Measurements from ENCODE around the gene SUN2.

Gene SUN2

GRCh38 chr22:38713921-38714320, 41.9 kb downstream of the SUN2 start:
- DNase-seq: no peak

- DNase-seq: no peak
Observed at GRCh38 chr22:38712486-38713207, 43.2 kb downstream of the SUN2 start.

GRCh38 chr22:38710866-38711265, 44.9 kb downstream of the SUN2 start:
- DNase-seq: no peak

- no peak for DNase-seq
Observed at GRCh38 chr22:38710351-38710750, 45.4 kb downstream of the SUN2 start.

GRCh38 chr22:38709306-38709705, 46.5 kb downstream of the SUN2 start:
- DNase-seq: no peak

GRCh38 chr22:38707984-38708383, 47.8 kb downstream of the SUN2 start:
- no peak for DNase-seq

- DNase-seq: no peak
Observed at GRCh38 chr22:38707346-38707745, 48.5 kb downstream of the SUN2 start.

- DNase-seq: no peak
Observed at GRCh38 chr22:38706901-38707195, 49.0 kb downstream of the SUN2 start.

GRCh38 chr22:38706101-38706900, 49.5 kb downstream of the SUN2 start:
- peak; percentile 12 for DNase-seq

GRCh38 chr22:38705235-38706100, 50.3 kb downstream of the SUN2 start, which contains the start of gene GTPBP1:
Gene GTPBP1, plus strand, starts transcription at chr22:38705944. Its CDS starts 12 bp downstream, at chr22:38705956.
- DNase-seq: peak; percentile 100

- no peak for DNase-seq
Observed at GRCh38 chr22:38704654-38705234, 51.1 kb downstream of the SUN2 start.

- DNase-seq: peak; percentile 95
Observed at GRCh38 chr22:38700789-38701628, 54.8 kb downstream of the SUN2 start, which contains the start of gene JOSD1. Gene JOSD1, minus strand, starts transcription at chr22:38700943. Its CDS starts 956 bp downstream, at chr22:38699987.

- DNase-seq: no peak
Observed at GRCh38 chr22:38700270-38700788, 55.5 kb downstream of the SUN2 start.

- DNase-seq: peak; percentile 52
Observed at GRCh38 chr22:38699784-38700183, 56.0 kb downstream of the SUN2 start.

- no peak for DNase-seq
Observed at GRCh38 chr22:38699143-38699542, 56.7 kb downstream of the SUN2 start.

- DNase-seq: no peak
Observed at GRCh38 chr22:38698407-38699094, 57.2 kb downstream of the SUN2 start.

- DNase-seq: peak; percentile 11
Observed at GRCh38 chr22:38697425-38698089, 58.2 kb downstream of the SUN2 start.

GRCh38 chr22:38696606-38697424, 59.0 kb downstream of the SUN2 start:
- DNase-seq: peak; percentile 71

GRCh38 chr22:38694940-38695339, 60.9 kb downstream of the SUN2 start:
- no peak for DNase-seq

All from fibroblast of skin of abdomen (primary cell).